ENCODE data around the gene CHKA.

CHKA gene

DNA sequence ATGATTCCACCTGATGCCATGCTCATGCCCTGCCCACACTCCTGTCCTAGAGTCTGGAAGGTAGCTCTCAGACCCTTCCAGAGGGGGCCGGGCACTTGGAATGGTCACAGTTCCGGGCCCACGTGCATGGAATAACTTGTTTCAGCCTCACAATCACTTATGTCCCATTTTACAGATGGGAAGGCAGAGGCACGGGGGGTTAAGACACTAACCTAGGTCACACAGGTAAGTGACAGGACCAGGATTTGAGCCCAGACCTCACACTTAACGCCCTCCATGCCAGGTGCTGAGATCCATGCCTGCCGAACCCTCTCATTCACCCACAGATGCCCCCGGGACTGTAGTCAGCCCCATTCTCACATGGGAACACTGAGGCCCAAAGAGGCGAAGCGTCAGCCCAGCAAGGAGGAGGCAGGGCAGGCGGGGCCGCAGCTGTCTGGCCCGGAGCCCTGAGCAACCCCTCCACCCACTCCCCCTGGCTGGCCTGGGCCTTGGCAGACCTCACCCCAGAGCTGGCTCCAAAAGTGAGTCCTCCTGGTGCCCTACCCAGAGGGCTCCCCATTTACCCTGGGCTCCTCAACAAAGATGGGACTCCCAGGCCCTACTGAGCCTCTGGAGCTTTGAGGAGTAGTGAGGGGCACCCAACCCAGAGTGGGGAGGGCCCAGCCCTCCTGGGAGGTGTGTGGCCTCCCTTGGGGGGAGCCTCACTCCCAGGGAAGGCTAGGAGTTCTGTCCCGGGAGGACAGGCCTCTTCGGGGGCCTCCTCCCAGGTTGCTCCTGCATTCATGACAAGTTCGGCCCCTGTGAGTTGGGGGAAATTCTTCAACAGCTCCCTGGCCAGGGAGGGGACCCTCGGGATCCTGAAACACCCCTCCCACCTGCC lies 113.4 kb downstream of the CHKA start:
- no peaks in the 10 kb centered on the region for H3K27me3 ChIP-seq (replicated peaks; ENCODE audit: control insufficient read depth, insufficient read depth, low read length)
- H3K4me3 ChIP-seq (replicated peaks; ENCODE audit: low read depth, low read length): no peak overlapping the region
- no peaks in the 10 kb centered on the region for H3K36me3 ChIP-seq (ENCODE audit: control insufficient read depth, insufficient read depth, low read length)
- DNase-seq (ENCODE audit: extremely low read depth, insufficient read length): no peak
- TF ChIP-seq, protein P1, sequence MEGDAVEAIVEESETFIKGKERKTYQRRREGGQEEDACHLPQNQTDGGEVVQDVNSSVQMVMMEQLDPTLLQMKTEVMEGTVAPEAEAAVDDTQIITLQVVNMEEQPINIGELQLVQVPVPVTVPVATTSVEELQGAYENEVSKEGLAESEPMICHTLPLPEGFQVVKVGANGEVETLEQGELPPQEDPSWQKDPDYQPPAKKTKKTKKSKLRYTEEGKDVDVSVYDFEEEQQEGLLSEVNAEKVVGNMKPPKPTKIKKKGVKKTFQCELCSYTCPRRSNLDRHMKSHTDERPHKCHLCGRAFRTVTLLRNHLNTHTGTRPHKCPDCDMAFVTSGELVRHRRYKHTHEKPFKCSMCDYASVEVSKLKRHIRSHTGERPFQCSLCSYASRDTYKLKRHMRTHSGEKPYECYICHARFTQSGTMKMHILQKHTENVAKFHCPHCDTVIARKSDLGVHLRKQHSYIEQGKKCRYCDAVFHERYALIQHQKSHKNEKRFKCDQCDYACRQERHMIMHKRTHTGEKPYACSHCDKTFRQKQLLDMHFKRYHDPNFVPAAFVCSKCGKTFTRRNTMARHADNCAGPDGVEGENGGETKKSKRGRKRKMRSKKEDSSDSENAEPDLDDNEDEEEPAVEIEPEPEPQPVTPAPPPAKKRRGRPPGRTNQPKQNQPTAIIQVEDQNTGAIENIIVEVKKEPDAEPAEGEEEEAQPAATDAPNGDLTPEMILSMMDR (IDR thresholded peaks at IDR 0.05; ENCODE audit: insufficient read depth, low read length, poor library complexity, severe bottlenecking): no peak

DNA sequence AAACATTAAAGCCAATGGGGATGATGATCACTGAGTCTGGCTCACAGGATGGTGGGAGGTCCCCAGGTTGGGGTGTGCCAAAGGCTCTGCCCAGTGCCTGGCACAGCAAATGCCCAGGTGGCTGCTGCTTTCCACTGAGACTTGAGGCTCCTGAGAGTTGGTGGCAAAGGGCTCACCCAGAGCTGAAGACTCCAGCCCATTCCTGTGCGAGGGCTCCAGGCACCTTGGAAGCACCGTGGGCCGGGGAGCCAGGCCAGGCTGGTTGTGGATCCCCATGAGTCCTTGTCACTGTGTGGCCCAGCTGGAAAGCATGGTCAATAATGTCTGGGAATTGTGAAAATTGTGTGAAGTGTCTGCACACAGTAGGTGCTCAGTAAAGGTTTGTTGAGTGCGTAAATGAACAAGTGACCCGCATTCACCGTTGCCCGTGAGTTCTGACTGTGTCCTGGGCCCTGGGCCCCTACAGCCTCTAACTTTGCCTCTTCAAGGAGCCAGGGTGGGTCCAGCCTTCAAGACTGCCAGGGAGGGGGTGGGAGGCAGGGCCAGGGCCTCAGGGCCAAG lies 114.5 kb downstream of the CHKA start:
- TF ChIP-seq, protein P1 (IDR thresholded peaks at IDR 0.05; ENCODE audit: insufficient read depth, low read length, poor library complexity, severe bottlenecking): no peak
- no peaks in the 10 kb centered on the region; the same call in 1 of the 2 replicates for H3K36me3 ChIP-seq (ENCODE audit: control insufficient read depth, insufficient read depth, low read length)
- H3K27me3 ChIP-seq (replicated peaks; ENCODE audit: control insufficient read depth, insufficient read depth, low read length): no peaks in the 10 kb centered on the region
- H3K4me3 ChIP-seq (replicated peaks; ENCODE audit: low read depth, low read length): no peak overlapping the region
- no peak for DNase-seq (ENCODE audit: extremely low read depth, insufficient read length)

DNA sequence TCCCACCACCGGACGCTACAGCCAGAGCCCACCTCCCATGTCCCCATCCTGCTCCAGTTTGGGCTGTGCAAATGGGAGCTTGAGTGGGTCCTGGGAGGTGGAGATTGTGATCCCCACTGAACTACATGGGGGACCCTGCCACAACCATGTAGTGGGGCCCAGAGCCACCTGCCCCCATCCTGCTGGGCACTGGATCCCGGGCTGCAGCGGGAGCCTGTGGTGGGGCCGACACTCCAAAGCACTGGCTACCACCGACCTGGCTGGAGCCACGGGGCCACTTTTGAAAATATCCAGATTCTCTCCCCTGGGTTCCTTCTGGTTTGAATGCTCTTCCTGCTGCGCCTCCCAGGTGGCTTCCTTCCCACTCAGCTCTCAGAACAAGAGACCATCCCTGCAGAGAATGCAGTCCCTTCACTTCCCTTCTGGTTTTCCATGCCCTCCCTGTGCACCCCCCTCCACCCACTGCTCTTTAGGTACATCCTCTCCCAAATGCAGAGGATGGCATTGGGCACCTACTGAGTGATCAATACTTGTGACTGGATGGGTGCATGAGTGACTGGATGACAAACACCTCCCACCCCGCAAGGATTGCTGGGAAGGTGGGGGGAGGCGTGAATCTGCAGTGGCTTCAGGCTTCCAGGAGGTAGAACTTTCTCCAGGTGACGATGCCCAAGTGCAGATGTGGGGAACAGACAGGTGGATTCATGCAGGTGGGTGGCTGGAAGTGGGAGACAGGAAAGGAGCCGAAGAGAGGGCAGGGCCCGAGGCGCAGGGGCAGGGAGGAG lies 116.4 kb downstream of the CHKA start:
- TF ChIP-seq, protein P1 (IDR thresholded peaks at IDR 0.05; ENCODE audit: insufficient read depth, low read length, poor library complexity, severe bottlenecking): no peak
- Histone ChIP-seq H3K4me3 (replicated peaks; ENCODE audit: low read depth, low read length) (peak overlapping the region; percentile 67), H3K27me3 (replicated peaks; ENCODE audit: control insufficient read depth, insufficient read depth, low read length) (no peaks in the 10 kb centered on the region), H3K36me3 (ENCODE audit: control insufficient read depth, insufficient read depth, low read length) (no peaks in the 10 kb centered on the region; the same call in 1 of the 2 replicates)
- no peak for DNase-seq (ENCODE audit: extremely low read depth, insufficient read length)

DNA sequence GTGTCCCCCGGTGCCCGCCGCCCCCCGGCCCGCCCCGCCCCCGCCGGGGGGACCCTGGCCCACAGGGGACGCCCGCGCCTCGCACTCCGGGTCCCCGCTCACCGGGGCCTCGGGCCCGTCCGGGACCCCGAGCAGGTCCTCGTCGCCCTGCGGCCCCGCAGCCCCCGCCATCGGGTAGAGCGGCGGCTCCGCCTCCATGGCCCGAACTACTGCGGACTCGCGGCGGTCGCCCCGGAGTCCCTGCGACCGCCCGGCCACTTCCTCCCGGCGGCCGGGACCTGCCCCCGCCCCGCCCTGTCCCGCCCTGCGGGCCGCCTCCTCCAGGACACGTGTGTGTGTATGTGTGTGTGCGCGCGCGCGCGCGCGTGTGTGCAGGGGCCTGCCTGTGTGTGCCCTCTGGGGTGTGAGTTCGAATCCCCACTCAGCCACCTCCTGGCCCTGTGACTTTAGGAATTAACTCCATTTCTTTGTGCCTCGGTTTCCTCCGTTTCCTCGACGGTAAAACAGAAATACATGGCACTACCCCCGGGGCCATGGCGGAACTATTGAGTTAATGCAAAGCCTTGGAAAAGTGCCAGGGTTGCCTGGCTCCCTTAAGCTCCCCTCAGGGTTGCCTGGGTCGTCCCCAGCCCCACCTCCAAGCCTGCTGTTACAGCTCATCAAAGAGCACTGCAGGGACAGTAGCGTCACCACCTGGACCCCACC lies 117.2 kb downstream of the CHKA start, which contains the start of gene UNC93B1:
Gene UNC93B1 (minus strand): TSS at position 252 of the 705 bp plus-strand sequence. CDS start 54 bp downstream, at position 198.
- DNase-seq (ENCODE audit: extremely low read depth, insufficient read length): peak; percentile 93
- peak within 1 kb of the TSS; percentile 67 for H3K4me3 ChIP-seq (replicated peaks; ENCODE audit: low read depth, low read length)
- H3K27me3 ChIP-seq (replicated peaks; ENCODE audit: control insufficient read depth, insufficient read depth, low read length): no peaks in the 10 kb centered on the region
- peaks cover 2% of the 10 kb centered on the region for H3K36me3 ChIP-seq (ENCODE audit: control insufficient read depth, insufficient read depth, low read length)
- TF ChIP-seq, protein P1 (IDR thresholded peaks at IDR 0.05; ENCODE audit: insufficient read depth, low read length, poor library complexity, severe bottlenecking): no peak
